Stimulated activated CD4-positive, alpha-beta T cell treated with anti-CD3 and anti-CD28 coated beads, Interleukin-4, amount 100 ng/mL, for 24 hours (primary cell): Measurements from ENCODE around the gene CLEC14A.

Source experiments
- DNase-seq: peaks from one replicate; pipeline ENCODE4 v3.0.0-alpha.2; 2020

Gene CLEC14A

DNA sequence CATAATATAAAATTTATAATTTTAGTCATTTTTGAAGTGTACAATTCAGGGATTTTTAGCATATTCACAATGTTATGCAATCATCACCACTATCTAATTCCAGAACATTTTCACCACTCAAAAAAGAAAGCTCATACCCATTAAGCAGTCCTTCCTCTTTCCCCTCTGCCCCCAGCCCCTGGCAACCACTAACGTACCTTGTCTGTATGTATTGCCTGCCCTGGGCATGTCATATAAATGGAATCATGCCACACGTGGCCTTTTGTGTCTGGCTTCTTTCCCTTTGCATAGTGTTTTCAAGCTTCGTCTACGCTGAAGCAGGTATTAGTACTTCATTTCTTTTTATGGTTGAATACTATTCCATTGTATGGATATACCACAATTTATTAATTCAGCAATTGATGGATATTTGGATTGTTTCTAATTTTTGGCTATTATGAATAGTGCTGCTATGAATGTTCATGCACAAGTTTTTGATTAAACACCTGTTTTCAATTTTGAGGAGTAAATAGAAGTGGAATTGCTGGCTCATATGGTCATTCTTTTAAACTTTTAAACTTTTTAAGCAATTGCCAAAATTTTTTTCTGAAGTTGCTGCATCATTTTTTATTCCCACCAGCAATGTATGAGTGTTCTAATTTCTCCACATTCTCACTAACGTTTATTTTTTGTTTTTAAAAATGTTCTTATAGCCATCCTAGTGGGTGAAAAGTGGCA, 49.8 kb downstream of the CLEC14A start:
- no peak for DNase-seq

DNA sequence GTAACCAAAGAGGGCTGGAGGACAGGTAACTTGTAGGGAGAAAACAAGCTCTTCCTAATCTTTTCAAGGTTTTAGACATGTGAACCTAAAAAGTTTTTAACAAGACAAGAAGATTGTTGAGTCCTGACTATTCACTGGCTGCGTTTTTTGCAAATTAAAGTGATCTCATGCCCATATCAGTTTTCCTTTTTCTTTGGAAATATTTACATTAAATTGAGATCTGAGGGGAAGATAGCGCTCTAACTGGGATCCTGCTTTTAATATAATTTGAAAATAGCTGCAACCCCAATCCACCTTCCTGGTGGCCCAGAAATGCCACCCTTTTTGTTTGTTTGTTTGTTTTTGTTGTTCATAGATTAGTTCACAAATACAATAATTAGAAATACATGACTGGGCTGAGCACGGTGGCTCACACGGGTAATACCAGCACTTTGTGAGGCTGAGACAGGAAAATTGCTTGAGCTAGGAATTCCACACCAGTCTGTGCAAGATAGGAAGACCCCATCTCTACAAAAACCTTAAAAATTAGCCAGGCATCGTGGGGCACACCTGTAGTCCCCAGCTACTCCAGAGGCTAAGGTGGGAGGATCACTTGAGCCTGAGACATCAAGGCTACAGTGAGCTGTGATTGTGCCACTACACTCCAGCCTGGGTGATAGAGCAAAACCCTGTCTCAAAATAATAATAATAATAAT, 50.6 kb downstream of the CLEC14A start:
- DNase-seq: no peak

DNA sequence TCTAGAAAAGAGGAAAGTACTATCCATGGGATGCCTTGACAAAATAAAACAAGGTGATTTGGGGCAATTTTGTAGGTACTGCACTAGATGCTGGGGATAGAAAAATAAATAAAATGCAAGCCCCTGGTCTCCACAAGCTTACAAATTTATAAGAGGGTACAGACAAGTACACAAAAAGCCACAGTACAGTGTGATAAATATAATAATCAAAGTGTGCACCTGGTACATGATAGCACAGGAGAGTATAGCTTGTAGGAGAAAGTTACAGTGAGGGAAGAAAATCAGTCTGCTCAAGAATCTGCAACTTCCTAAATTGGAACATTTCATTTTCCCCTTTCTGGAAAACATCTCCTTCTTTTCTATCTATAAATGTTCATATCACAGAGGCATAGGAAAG, 51.2 kb downstream of the CLEC14A start:
- no peak for DNase-seq
